ENCODE results near the gene DBN1. TPM values are rescaled to one million over a fixed set of nuclear protein-coding genes. Genes with fewer than 3 reads are reported as not detected.
A peak's percentile ranks its signal among the peaks of the same experiment; 100 is the strongest.

DBN1 gene
- total RNA-seq, 4 donors from 2014 or later, result 14.2 to 77.6 (median 23.1) TPM

GRCh38 chr5:177508221-177508611 is 34.8 kb upstream of the DBN1 start:
- TF ChIP-seq POLR2A (IDR thresholded peaks at IDR 0.05), result no peak
- no peak for TF ChIP-seq CTCF (IDR thresholded peaks at IDR 0.05)
- peak overlapping the region; percentile 57 to 92 (median 68) for H3K27ac ChIP-seq

GRCh38 chr5:177507596-177508220 is 34.3 kb upstream of the DBN1 start:
- H3K36me3 ChIP-seq, result peaks cover 0 to 24% (median 0%) of the 10 kb centered on the region in 3 donors
- peak overlapping the region in 3 of 4 donors; percentile 2 to 57 (median 47) for H3K4me3 ChIP-seq
- no peaks in the 10 kb centered on the region for H3K27me3 ChIP-seq
- DNase-seq, result no peak
- peaks cover 0 to 13% (median 2%) of the 10 kb centered on the region in 4 donors for H3K4me1 ChIP-seq
- TF ChIP-seq POLR2A (IDR thresholded peaks at IDR 0.05), result no peak
- no peak for TF ChIP-seq CTCF (IDR thresholded peaks at IDR 0.05)
- H3K9me3 ChIP-seq, result no peaks in the 10 kb centered on the region
- peak overlapping the region in 1 of 4 donors; percentile 92 for H3K27ac ChIP-seq

More at GRCh38 chr5:177508221-177508611, 34.8 kb upstream of the DBN1 start:
- peaks cover 0 to 29% (median 0%) of the 10 kb centered on the region in 3 donors for H3K36me3 ChIP-seq
- DNase-seq, result no peak
- no peaks in the 10 kb centered on the region for H3K27me3 ChIP-seq
- no peaks in the 10 kb centered on the region for H3K9me3 ChIP-seq
- H3K4me1 ChIP-seq, result peaks cover 0 to 13% (median 1%) of the 10 kb centered on the region in 4 donors
- peak overlapping the region; percentile 2 to 57 (median 44) for H3K4me3 ChIP-seq

- Histone ChIP-seq H3K27ac (peak overlapping the region in 1 of 4 donors; percentile 92), H3K27me3 (no peaks in the 10 kb centered on the region), H3K4me1 (peaks cover 0 to 13% (median 4%) of the 10 kb centered on the region in 4 donors), H3K36me3 (peaks cover 0 to 18% (median 0%) of the 10 kb centered on the region in 3 donors), H3K4me3 (no peak overlapping the region), H3K9me3 (no peaks in the 10 kb centered on the region)
- no peak for DNase-seq
- TF ChIP-seq POLR2A (IDR thresholded peaks at IDR 0.05) (no peak), CTCF (IDR thresholded peaks at IDR 0.05) (peak in 1 of 6 experiments; percentile 7)
Measured at GRCh38 chr5:177507165-177507564, 33.7 kb upstream of the DBN1 start.

- H3K4me1 ChIP-seq, result peaks cover 0 to 10% (median 7%) of the 10 kb centered on the region in 4 donors
- H3K4me3 ChIP-seq, result no peak overlapping the region
- no peaks in the 10 kb centered on the region for H3K9me3 ChIP-seq
- no peaks in the 10 kb centered on the region for H3K27me3 ChIP-seq
- no peak for TF ChIP-seq POLR2A (IDR thresholded peaks at IDR 0.05)
- TF ChIP-seq CTCF (IDR thresholded peaks at IDR 0.05), result no peak
- no peak for DNase-seq
- H3K27ac ChIP-seq, result no peak overlapping the region
- H3K36me3 ChIP-seq, result no peaks in the 10 kb centered on the region
Measured at GRCh38 chr5:177505075-177505474, 31.6 kb upstream of the DBN1 start.

- Histone ChIP-seq H3K4me1 (peaks cover 0 to 10% (median 7%) of the 10 kb centered on the region in 4 donors), H3K36me3 (no peaks in the 10 kb centered on the region), H3K27ac (no peak overlapping the region), H3K9me3 (no peaks in the 10 kb centered on the region), H3K27me3 (no peaks in the 10 kb centered on the region), H3K4me3 (no peak overlapping the region)
- no peak for DNase-seq
- TF ChIP-seq CTCF (IDR thresholded peaks at IDR 0.05), result no peak
- TF ChIP-seq POLR2A (IDR thresholded peaks at IDR 0.05), result no peak
Measured at GRCh38 chr5:177504086-177505056, 30.9 kb upstream of the DBN1 start.
